VCaP (cell line): Measurements from ENCODE around the gene ZBTB46.

Experiments used
- H3K27ac ChIP-seq: fragments of 450-650 bp; 2 replicates; pipeline ENCODE4 v1.5.1; 2017
- CTCF ChIP-seq: fragments of 450-650 bp; conservative IDR thresholded peaks from 2 replicates; pipeline ENCODE4 v1.5.1; 2017; ENCODE audit warnings: mild to moderate bottlenecking, moderate library complexity

The ZBTB46 gene

GRCh38 chr20:63706027-63706695 lies 124.9 kb downstream of the ZBTB46 start:
- TF ChIP-seq CTCF: no peak
- peak overlapping the region; percentile 96 for H3K27ac ChIP-seq

GRCh38 chr20:63705232-63706026 lies 125.6 kb downstream of the ZBTB46 start:
- TF ChIP-seq CTCF: no peak
- peak overlapping the region; percentile 96 for H3K27ac ChIP-seq

GRCh38 chr20:63704749-63705117 lies 126.3 kb downstream of the ZBTB46 start:
- no peak overlapping the region for H3K27ac ChIP-seq
- TF ChIP-seq CTCF: no peak

GRCh38 chr20:63703976-63704748 lies 126.9 kb downstream of the ZBTB46 start:
- no peak for TF ChIP-seq CTCF

GRCh38 chr20:63703471-63703975 lies 127.5 kb downstream of the ZBTB46 start:
- TF ChIP-seq CTCF: no peak
- no peak overlapping the region for H3K27ac ChIP-seq

More at GRCh38 chr20:63703976-63704748, 126.9 kb downstream of the ZBTB46 start:
- no peak overlapping the region for H3K27ac ChIP-seq

GRCh38 chr20:63702751-63703470 lies 128.2 kb downstream of the ZBTB46 start:
- H3K27ac ChIP-seq: no peak overlapping the region
- TF ChIP-seq CTCF: no peak
